ENCODE data around the gene BRSK2.
"Not testable (repeated sequence)": the region's sequence is repeated elsewhere in the genome, so short reads cannot be mapped to it uniquely, and the experiment has no call there.

BRSK2 gene

GRCh38 chr11:1498262-1498661, 108.5 kb downstream of the BRSK2 start:
- DNase-seq (ENCODE audit: low read depth, low spot score) = no peak

GRCh38 chr11:1499261-1499890, 109.6 kb downstream of the BRSK2 start:
- no peak for DNase-seq (ENCODE audit: low read depth, low spot score)

DNA sequence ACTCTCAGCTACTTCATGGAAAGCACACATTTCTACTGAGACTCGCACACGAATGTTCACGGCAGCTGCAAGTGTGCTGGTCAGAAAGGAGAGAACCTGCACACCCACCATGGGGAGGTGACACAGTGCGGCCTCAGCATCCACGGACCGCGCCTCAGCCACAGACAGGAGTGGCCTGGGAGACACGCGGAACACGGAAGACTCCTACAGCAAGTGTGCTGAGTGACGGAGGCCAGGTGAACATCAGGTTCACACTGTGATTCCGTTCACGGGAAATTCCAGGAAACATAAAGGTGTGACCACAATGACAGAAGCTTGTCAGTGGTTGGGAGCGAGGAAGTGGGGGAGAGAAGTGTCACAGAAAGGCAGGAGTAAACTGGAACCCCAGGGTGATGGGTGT, 110.2 kb downstream of the BRSK2 start:
- DNase-seq (ENCODE audit: low read depth, low spot score) = no peak

GRCh38 chr11:1500466-1501420, 111.0 kb downstream of the BRSK2 start:
- DNase-seq (ENCODE audit: low read depth, low spot score) = no peak

DNA sequence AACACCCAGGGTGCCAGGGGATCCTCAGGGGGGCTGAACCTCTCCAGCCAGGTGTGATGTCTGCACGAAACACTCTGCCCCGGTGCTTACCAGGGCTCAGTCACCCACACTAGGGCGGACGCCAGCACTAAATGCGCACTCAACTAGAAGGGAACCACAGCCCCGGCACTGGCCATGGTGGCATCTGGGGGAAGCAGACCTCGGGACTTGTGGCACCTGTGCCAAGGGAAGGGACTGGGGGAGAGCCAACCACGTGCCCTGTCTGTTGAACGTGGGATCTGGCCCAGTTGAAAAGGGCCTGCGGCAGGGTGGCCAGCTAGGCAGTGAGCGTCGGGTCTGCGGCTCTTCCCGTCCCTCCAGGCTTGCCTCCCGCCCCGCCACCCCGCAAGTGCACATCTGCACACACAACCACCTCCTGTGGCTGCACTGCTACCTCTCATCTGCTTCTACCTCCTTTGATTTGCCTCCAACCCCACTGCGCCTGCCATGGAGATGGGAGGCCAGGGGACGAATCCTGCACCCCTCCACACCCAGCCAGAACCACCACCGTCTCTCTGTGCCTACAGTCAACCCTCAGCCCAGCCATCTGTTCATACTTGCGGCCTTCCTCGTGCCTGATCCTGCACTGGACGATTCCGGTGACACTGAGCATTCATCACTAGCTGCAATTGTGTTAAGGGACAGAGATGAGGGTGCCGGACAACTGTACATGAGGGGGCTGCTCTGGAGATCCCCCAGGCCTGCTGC, 111.9 kb downstream of the BRSK2 start:
- DNase-seq (ENCODE audit: low read depth, low spot score) = no peak

GRCh38 chr11:1502168-1502953, 112.6 kb downstream of the BRSK2 start:
- DNase-seq (ENCODE audit: low read depth, low spot score) = no peak

- DNase-seq (ENCODE audit: low read depth, low spot score) = peak; percentile 55
Measured at GRCh38 chr11:1502954-1503707, 113.4 kb downstream of the BRSK2 start.

DNA sequence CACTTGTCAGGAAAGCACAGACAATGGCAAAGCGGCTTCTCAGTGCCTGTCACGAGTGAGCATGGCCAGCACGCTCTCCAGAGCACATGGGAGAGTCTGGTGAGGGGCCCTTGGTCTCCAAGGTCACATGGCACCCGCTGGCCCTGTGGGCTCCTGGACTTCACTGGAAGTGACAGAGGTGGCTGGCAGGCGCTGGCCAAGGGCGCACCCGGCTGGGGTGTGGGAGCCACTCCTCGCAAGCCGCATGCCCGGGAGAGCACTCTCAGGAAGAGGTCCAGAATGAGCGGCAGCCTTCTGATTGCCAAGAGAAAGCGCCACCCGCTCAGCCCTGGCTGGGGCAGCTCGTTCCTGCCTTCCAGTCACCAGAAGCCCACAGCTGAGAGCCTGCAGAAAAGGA, 114.0 kb downstream of the BRSK2 start:
- DNase-seq (ENCODE audit: low read depth, low spot score) = no peak

DNA sequence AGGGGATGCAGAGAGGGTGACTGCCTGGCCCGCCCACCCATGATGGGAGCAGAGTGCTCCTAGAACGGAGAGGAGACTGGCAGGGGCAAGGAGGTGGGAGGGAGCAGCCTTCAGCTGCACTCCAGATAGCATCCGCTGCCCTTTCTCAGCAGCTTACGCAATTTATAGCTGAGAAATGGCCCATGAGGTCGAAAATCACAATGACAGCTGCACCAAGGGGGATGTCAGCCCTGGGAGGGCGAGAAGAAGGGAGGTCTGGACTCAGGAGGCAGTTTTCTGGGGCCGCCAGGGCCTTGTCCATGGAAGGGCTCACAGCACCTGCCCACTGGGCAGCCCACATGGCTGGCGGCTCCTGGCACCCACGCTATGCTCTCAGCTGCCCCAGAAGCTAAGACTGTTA, 114.4 kb downstream of the BRSK2 start:
- DNase-seq (ENCODE audit: low read depth, low spot score) = no peak

DNA sequence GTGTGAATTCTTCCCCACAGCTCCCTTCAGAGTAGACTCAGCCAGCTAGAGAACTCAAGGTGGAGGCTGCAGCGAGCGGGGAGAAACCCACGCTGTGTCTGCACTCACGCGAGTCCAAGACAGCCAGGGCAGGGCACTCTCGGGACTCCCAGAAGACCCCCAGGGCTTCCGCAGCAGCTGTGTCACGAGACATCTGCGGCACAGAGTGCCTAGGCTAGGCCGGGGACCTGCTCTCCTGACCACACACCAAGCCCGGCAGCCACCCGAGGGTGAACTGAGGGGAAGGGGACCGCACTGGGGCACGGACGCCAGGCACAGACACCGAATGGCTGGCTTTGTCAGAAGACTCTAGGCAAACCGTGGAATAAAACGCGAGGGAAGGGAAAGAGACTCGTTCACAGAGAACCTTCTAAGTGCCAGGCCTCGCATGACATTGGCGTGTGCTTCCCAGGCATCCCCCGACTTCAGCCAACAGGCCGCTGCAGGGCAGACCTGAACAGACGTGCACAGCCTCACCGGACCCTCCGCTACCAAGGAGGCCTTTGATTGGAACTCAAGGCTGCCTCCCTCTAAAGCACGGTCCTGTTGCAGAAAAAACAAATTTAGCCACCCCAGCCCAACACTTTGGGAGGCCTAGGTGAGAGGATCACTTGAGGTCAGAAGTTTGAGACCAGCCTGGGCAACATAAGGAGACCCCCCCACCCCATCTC, 115.0 kb downstream of the BRSK2 start:
- no peak for DNase-seq (ENCODE audit: low read depth, low spot score)

GRCh38 chr11:1505480-1505879, 115.7 kb downstream of the BRSK2 start:
- DNase-seq (ENCODE audit: low read depth, low spot score) = no peak

- no peak for DNase-seq (ENCODE audit: low read depth, low spot score)
Measured at GRCh38 chr11:1506981-1507380, 117.2 kb downstream of the BRSK2 start.

GRCh38 chr11:1507381-1508140, 117.8 kb downstream of the BRSK2 start:
- DNase-seq (ENCODE audit: low read depth, low spot score) = no peak

DNA sequence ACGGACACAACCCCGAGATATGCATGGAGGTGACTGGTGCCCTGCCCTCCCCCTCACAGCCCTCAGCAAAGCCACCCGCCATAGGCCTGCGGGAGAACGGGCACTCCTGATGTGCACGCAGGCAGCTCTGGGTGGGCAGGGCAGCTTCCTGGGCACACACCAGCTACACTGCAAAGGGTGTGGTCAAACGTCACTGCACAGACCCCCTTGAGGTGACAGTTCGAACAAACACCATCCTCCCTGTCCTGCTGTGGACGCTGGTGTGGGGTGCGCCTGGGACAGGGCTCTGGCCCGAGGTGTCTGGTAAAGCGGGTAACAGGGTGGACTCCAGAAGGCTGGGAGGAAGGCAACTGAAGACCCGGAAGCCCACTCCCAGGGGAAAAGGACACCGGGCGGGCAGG, 118.8 kb downstream of the BRSK2 start:
- DNase-seq (ENCODE audit: low read depth, low spot score) = no peak

DNA sequence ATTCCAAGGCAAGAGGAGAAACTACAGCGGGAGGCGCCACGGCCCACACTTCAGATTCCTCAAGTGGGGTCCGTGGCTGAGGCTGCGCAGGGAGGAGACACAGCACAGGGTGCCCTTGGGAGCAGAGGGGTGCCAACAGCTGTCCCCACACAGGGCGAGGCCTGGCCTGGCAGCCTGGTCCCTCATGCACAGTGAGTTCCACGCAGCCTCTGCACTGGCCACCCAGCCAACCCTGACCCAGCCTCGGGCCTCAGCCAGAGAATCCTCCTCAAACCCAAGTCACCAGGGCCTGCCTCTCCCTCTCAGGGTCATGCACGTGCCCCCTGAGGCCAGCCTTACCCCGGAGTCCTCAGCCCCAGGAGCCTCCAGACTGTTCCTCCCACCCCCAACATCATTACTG, 119.3 kb downstream of the BRSK2 start:
- DNase-seq (ENCODE audit: low read depth, low spot score) = no peak

DNA sequence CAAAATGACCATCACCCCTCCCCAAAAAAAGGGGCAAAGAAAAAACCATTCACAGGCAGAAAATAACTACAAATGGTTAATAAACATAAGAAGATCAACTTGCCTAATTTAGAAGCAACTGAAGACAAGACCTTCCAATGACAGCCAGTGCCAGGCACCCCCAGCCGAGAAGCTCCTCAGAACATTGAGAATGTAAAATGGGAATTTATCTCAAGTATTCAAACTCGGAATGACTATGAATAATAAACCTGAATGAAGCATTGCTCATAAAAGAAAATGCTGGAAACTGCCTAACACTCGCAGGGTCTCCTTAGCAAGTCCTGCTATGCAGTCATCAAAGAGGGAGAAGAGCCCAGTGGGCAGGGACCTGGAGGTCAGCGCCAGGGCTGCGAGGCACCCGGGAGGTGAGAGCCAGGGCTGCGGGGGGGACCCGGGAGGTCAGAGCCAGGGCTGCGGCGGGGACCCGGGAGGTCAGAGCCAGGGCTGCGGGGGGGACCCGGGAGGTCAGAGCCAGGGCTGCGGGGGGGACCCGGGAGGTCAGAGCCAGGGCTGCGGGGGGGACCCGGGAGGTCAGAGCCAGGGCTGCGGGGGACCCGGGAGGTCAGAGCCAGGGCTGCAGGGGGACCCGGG, 120.0 kb downstream of the BRSK2 start:
- no peak for DNase-seq (ENCODE audit: low read depth, low spot score)

- not testable (repeated sequence) for DNase-seq (ENCODE audit: low read depth, low spot score)
Measured at GRCh38 chr11:1510351-1510750, 120.6 kb downstream of the BRSK2 start.

- DNase-seq (ENCODE audit: low read depth, low spot score) = no peak
Measured at GRCh38 chr11:1510928-1511327, 121.2 kb downstream of the BRSK2 start.

GRCh38 chr11:1511937-1512496, 122.3 kb downstream of the BRSK2 start:
- DNase-seq (ENCODE audit: low read depth, low spot score) = no peak
